ENCODE results near the gene UBR1. TPM values are rescaled to one million over a fixed set of nuclear protein-coding genes. Genes with fewer than 3 reads are reported as not detected.

UBR1 gene
- total RNA-seq, 1 experiment from 2014 or later: 17.9 TPM

DNA sequence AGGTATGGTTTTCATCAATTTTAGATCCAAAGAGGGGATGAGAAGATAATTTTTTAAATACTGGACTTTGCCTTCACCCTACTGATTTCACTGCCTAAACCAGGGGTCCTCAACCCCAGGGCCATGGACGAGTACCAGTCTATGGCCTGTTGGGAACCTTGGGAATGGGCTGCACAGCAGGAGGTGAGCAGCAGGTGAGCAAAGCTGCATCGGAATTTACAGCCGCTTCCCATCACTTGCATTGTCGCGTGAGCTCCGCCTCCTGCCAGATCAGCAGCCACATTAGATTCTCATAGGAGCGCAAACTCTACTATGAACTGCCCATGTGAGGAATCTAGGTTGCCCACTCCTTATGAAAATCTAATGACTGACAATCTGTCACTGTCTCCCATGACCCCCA, 109.0 kb downstream of the UBR1 start:
- POLR2A ChIA-PET: no interaction called here
- Histone ChIP-seq H3K27me3 (ENCODE audit: insufficient read depth, low read length) (no peaks in the 10 kb centered on the region), H3K4me3 (replicated peaks in 1 of 2; ENCODE audit: low read depth in 1 of 2, low read length in 2 of 2) (no peak overlapping the region), H3K9ac (ENCODE audit: low read length) (no peak overlapping the region), H3K36me3 (ENCODE audit: control insufficient read depth in 1 of 2, insufficient read depth in 2 of 2, low read length in 2 of 2) (no peaks in the 10 kb centered on the region; a peak in 1 of 4 replicates), H3K9me3 (ENCODE audit: control insufficient read depth in 1 of 2, insufficient read depth in 1 of 2, low read depth in 1 of 2, low read length in 2 of 2) (no peaks in the 10 kb centered on the region), H3K79me2 (ENCODE audit: insufficient read depth, low read length) (no peaks in the 10 kb centered on the region), H3K27ac (ENCODE audit: low read depth, low read length) (no peak overlapping the region), H2AFZ (ENCODE audit: low read depth, low read length, poor library complexity, severe bottlenecking) (no peak overlapping the region), H3K9me2 (ENCODE audit: insufficient read depth) (no peaks in the 10 kb centered on the region; the same call in 1 of the 2 replicates), H4K20me1 (ENCODE audit: insufficient read depth) (no peaks in the 10 kb centered on the region), H3K4me1 (ENCODE audit: control insufficient read depth in 1 of 2, insufficient read depth in 2 of 2, low read length in 2 of 2) (no peaks in the 10 kb centered on the region), H3K4me2 (ENCODE audit: low read length) (no peak overlapping the region)
- no peak for ATAC-seq
- TF ChIP-seq CEBPB (IDR thresholded peaks at IDR 0.05; ENCODE audit: low read depth) (no peak), FOSL1 (IDR thresholded peaks at IDR 0.05; ENCODE audit: low read depth) (no peak), RAD21 (IDR thresholded peaks at IDR 0.05; ENCODE audit: low read depth) (no peak), ZFX (IDR thresholded peaks at IDR 0.05) (no peak), ELF1 (IDR thresholded peaks at IDR 0.05; ENCODE audit: borderline replicate concordance, low read depth) (no peak), CBX3 (IDR thresholded peaks at IDR 0.05; ENCODE audit: low read depth) (no peak), POLR2AphosphoS5 (IDR thresholded peaks at IDR 0.05; ENCODE audit: low read depth, low read length) (no peak), SIN3A (IDR thresholded peaks at IDR 0.05; ENCODE audit: low read depth) (no peak)
- TF ChIP-seq, protein P1, sequence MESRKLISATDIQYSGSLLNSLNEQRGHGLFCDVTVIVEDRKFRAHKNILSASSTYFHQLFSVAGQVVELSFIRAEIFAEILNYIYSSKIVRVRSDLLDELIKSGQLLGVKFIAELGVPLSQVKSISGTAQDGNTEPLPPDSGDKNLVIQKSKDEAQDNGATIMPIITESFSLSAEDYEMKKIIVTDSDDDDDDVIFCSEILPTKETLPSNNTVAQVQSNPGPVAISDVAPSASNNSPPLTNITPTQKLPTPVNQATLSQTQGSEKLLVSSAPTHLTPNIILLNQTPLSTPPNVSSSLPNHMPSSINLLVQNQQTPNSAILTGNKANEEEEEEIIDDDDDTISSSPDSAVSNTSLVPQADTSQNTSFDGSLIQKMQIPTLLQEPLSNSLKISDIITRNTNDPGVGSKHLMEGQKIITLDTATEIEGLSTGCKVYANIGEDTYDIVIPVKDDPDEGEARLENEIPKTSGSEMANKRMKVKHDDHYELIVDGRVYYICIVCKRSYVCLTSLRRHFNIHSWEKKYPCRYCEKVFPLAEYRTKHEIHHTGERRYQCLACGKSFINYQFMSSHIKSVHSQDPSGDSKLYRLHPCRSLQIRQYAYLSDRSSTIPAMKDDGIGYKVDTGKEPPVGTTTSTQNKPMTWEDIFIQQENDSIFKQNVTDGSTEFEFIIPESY (IDR thresholded peaks at IDR 0.05; ENCODE audit: extremely low read depth, insufficient replicate concordance, low read length): no peak
- CTCF ChIA-PET: no interaction called here
- RAD21 ChIA-PET (ENCODE audit: low non-redundant PET in 1 of 2, low total read pairs in 2 of 2, uncharacterized antibody in 2 of 2, unreplicated experiment in 2 of 2): no interaction called here
- BruUV-seq (replicated peaks): no TSS peak
- intact Hi-C loops (cut with micrococcal nuclease): no loop called here
- no peak for DNase-seq (ENCODE audit: low read depth, low spot score)

DNA sequence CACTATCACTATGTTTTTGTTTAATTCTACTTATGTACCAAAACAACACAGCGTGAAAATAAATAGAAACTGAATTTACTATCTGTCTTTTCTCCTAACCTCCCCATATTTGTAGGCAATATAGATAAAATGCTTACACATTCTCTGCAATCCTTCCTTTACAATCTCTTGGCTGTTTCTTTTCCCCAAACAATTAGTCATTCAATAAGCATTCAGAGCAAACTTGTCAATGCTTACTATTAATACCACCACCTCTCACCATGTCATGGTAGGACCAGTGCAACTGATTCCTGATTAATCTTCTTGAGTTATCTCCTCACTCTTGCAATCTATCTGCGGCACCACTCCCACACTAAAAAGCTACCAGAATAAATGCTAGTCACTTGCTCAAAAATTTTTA, 111.3 kb downstream of the UBR1 start:
- ATAC-seq: no peak
- Histone ChIP-seq H2AFZ (ENCODE audit: low read depth, low read length, poor library complexity, severe bottlenecking) (no peak overlapping the region), H3K9me3 (ENCODE audit: control insufficient read depth in 1 of 2, insufficient read depth in 1 of 2, low read depth in 1 of 2, low read length in 2 of 2) (no peaks in the 10 kb centered on the region), H3K79me2 (ENCODE audit: insufficient read depth, low read length) (no peaks in the 10 kb centered on the region), H3K4me2 (ENCODE audit: low read length) (peak overlapping the region; percentile 8; the same call in 1 of the 2 replicates), H3K27ac (ENCODE audit: low read depth, low read length) (no peak overlapping the region), H3K9me2 (ENCODE audit: insufficient read depth) (no peaks in the 10 kb centered on the region), H3K4me3 (replicated peaks in 1 of 2; ENCODE audit: low read depth in 1 of 2, low read length in 2 of 2) (no peak overlapping the region), H4K20me1 (ENCODE audit: insufficient read depth) (no peaks in the 10 kb centered on the region), H3K9ac (ENCODE audit: low read length) (no peak overlapping the region), H3K36me3 (ENCODE audit: control insufficient read depth in 1 of 2, insufficient read depth in 2 of 2, low read length in 2 of 2) (no peaks in the 10 kb centered on the region; a peak in 1 of 4 replicates), H3K27me3 (ENCODE audit: insufficient read depth, low read length) (no peaks in the 10 kb centered on the region), H3K4me1 (ENCODE audit: control insufficient read depth in 1 of 2, insufficient read depth in 2 of 2, low read length in 2 of 2) (no peaks in the 10 kb centered on the region)
- intact Hi-C loops (cut with micrococcal nuclease): no loop called here
- BruUV-seq (replicated peaks): no TSS peak
- ChIA-PET CTCF (no interaction called here), POLR2A (no interaction called here), RAD21 (ENCODE audit: low non-redundant PET in 1 of 2, low total read pairs in 2 of 2, uncharacterized antibody in 2 of 2, unreplicated experiment in 2 of 2) (no interaction called here)
- no peak for DNase-seq (ENCODE audit: low read depth, low spot score)
- TF ChIP-seq, protein P1 (IDR thresholded peaks at IDR 0.05; ENCODE audit: extremely low read depth, insufficient replicate concordance, low read length): no peak
- TF ChIP-seq, protein P2, sequence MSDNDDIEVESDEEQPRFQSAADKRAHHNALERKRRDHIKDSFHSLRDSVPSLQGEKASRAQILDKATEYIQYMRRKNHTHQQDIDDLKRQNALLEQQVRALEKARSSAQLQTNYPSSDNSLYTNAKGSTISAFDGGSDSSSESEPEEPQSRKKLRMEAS (IDR thresholded peaks at IDR 0.05): no peak
- TF ChIP-seq SRF (IDR thresholded peaks at IDR 0.05; ENCODE audit: low read depth): no peak

All from HCT116 (cell line).